ENCODE data around the gene AGAP1. TPM values are rescaled to one million over a fixed set of nuclear protein-coding genes. Genes with fewer than 3 reads are reported as not detected.

AGAP1 gene
- total RNA-seq, 1 experiment from 2014 or later, result 25.8 TPM

DNA sequence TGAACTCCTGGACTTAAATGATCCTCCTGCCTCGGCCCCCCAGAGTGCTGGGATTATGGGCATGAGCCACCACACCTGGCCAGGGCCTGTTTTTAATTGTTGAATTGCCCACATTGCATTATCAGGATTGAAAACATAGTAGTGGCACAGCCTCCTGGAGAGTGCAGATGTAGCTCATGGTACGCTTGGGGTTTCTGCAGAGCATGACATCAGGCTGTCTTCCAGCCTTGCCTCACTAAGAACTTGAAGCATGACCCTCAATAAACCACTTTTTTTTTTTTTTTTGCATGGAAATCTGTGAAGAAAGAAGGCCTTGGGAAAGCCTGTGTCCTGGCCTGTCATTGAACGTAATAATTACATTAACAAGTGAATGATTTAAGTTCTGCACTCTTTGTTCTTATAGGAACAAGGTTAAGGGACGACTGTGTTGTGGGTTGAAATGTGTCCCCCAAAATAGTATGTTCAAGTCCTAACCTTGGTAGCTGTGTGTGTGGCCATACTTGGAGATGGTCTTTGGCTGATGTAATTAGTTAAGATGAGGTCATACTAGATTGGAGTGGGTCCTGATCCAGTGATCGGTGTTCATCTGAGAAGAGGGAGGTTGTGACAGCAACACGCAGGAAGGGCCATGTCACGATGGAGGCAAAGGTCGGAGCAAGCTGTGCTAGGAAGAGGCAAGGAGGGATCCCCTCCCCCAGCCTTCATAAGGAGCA is 90.2 kb downstream of the AGAP1 start:
- Histone ChIP-seq H4K91ac (ENCODE audit: insufficient read length, low read depth, low read length) (no peak overlapping the region), H3T11ph (ENCODE audit: low read length) (no peak overlapping the region), H2AK5ac (ENCODE audit: insufficient read length, low read length) (peak overlapping the region; percentile 93), H2BK20ac (ENCODE audit: low read depth, low read length, poor library complexity, severe bottlenecking) (no peak overlapping the region), H3K27me3 (ENCODE audit: insufficient read depth, low read length) (no peaks in the 10 kb centered on the region), H4K8ac (replicated peaks; ENCODE audit: insufficient read length, low read depth, low read length) (no peak overlapping the region), H3K79me2 (ENCODE audit: insufficient read depth, low read length) (peaks cover 12% of the 10 kb centered on the region; the same call in 1 of the 2 replicates), H4K20me1 (ENCODE audit: control insufficient read depth, insufficient read depth, insufficient read length) (no peaks in the 10 kb centered on the region), H4K5ac (ENCODE audit: insufficient read length, low read depth, low read length) (peak overlapping the region; percentile 65), H3K23me2 (ENCODE audit: insufficient read length, low read depth, low read length, poor library complexity, severe bottlenecking) (no peaks in the 10 kb centered on the region), H2BK12ac (ENCODE audit: insufficient read length, low read depth, low read length) (no peak overlapping the region), H3K4me2 (ENCODE audit: insufficient read depth, insufficient read length, low read length) (no peak overlapping the region), H3K4ac (ENCODE audit: low read depth, low read length) (no peak overlapping the region), H2BK5ac (ENCODE audit: insufficient read length, low read length) (no peak overlapping the region), H2BK120ac (ENCODE audit: low read depth, low read length, poor library complexity, severe bottlenecking) (no peak overlapping the region), H3K4me1 (ENCODE audit: insufficient read depth, low read length) (peaks cover 19% of the 10 kb centered on the region), H3K79me1 (ENCODE audit: insufficient read depth, low read depth, low read length, poor library complexity, severe bottlenecking) (peaks cover 2% of the 10 kb centered on the region), H2BK15ac (ENCODE audit: low read depth, low read length) (no peak overlapping the region), H3K18ac (ENCODE audit: insufficient read length, low read depth, low read length) (peak overlapping the region; percentile 75), H3K56ac (ENCODE audit: insufficient read length, low read depth, low read length) (no peak overlapping the region), H3K9me3 (ENCODE audit: control insufficient read depth, low read depth, low read length) (no peaks in the 10 kb centered on the region), H3K14ac (ENCODE audit: insufficient read depth, low read length) (peak overlapping the region; percentile 61; the same call in 1 of the 2 replicates), H3K23ac (ENCODE audit: insufficient read length, low read depth, low read length) (no peak overlapping the region), H3K9ac (ENCODE audit: extremely low read depth, insufficient read length, low read length) (no peak overlapping the region), H3K27ac (ENCODE audit: insufficient read length, low read depth, low read length) (no peak overlapping the region), H2AFZ (ENCODE audit: low read length) (no peak overlapping the region)
- Mint-ChIP-seq H3K4me1 (peaks cover 53 to 66% of the 10 kb centered on the region in 2 experiments), H3K27ac (peak overlapping the region in 2 of 3 experiments; percentile 12 to 41; a peak in 2 of 7 replicates), H3K4me3 (no peak overlapping the region), H3K27me3 (ENCODE audit: low read depth) (no peaks in the 10 kb centered on the region), H3K36me3 (ENCODE audit: insufficient read depth in 1 of 3, low read depth in 3 of 3) (peaks cover 2 to 6% (median 3%) of the 10 kb centered on the region in 3 experiments; a peak in 5 of 7 replicates), H3K9me3 (peaks cover 3 to 4% of the 10 kb centered on the region in 2 experiments; a peak in 4 of 5 replicates)
- DNase-seq, result no peak
- TF ChIP-seq, protein P1, sequence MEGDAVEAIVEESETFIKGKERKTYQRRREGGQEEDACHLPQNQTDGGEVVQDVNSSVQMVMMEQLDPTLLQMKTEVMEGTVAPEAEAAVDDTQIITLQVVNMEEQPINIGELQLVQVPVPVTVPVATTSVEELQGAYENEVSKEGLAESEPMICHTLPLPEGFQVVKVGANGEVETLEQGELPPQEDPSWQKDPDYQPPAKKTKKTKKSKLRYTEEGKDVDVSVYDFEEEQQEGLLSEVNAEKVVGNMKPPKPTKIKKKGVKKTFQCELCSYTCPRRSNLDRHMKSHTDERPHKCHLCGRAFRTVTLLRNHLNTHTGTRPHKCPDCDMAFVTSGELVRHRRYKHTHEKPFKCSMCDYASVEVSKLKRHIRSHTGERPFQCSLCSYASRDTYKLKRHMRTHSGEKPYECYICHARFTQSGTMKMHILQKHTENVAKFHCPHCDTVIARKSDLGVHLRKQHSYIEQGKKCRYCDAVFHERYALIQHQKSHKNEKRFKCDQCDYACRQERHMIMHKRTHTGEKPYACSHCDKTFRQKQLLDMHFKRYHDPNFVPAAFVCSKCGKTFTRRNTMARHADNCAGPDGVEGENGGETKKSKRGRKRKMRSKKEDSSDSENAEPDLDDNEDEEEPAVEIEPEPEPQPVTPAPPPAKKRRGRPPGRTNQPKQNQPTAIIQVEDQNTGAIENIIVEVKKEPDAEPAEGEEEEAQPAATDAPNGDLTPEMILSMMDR (conservative IDR thresholded peaks at IDR 0.05), result no peak
- WGBS (ENCODE audit: extremely low coverage, insufficient read length, low lambda C conversion rate), result no CpG with 5 or more reads among the region's 8 CpGs

All from H9 (cell line).